Measurements from ENCODE around the gene DMC1.

GRCh38 chr22:38518620-38519019 lies 51.4 kb downstream of the DMC1 start:
- TF ChIP-seq CTCF (IDR thresholded peaks at IDR 0.05) (no peak), POLR2A (IDR thresholded peaks at IDR 0.05) (no peak)
